Nephron (organoid): ENCODE results near the gene RDH8.

Source experiments
- H3K27ac Mint-ChIP-seq, 3 experiments: 2 replicates each; pipeline ENCODE4 v1.8.0; 2020; ENCODE audit warnings: mixed read lengths in 3 of 3, mild to moderate bottlenecking in 2 of 3, moderate library complexity in 1 of 3
- H3K27me3 Mint-ChIP-seq: 2 replicates; pipeline ENCODE4 v1.8.0; 2021; ENCODE audit warnings: low read depth, mild to moderate bottlenecking, moderate library complexity, mixed read lengths
- H3K36me3 Mint-ChIP-seq: 2 replicates; pipeline ENCODE4 v1.8.0; 2020; ENCODE audit warnings: low read depth, mixed read lengths
- H3K4me1 Mint-ChIP-seq: 2 replicates; pipeline ENCODE4 v1.8.0; 2020; ENCODE audit warnings: mixed read lengths
- H3K4me3 Mint-ChIP-seq, 3 experiments: 2 replicates each; pipeline ENCODE4 v1.8.0; 2020; ENCODE audit warnings: mild to moderate bottlenecking in 3 of 3, mixed read lengths in 3 of 3, moderate library complexity in 2 of 3
- H3K9me3 Mint-ChIP-seq: 2 replicates; pipeline ENCODE4 v1.8.0; 2020; ENCODE audit warnings: mixed read lengths
- TF ChIP-seq, protein P1 (sequence below), 3 experiments: fragments of 200-600 bp; sonication (generic); IDR thresholded peaks; one replicate each; pipeline ENCODE4 v1.5.0; 2021; ENCODE audit warnings: antibody characterized with exemption in 3 of 3; ENCODE audit not compliant: unreplicated experiment in 3 of 3

The RDH8 gene

GRCh38 chr19:10000171-10000826 is 13.0 kb upstream of the RDH8 start:
- Mint-ChIP-seq H3K36me3 (no peaks in the 10 kb centered on the region), H3K4me3 (no peak overlapping the region), H3K9me3 (no peaks in the 10 kb centered on the region), H3K27me3 (peaks cover 22% of the 10 kb centered on the region), H3K27ac (peak overlapping the region in 1 of 3 experiments; percentile 25), H3K4me1 (peaks cover 4% of the 10 kb centered on the region)
- TF ChIP-seq, protein P1, sequence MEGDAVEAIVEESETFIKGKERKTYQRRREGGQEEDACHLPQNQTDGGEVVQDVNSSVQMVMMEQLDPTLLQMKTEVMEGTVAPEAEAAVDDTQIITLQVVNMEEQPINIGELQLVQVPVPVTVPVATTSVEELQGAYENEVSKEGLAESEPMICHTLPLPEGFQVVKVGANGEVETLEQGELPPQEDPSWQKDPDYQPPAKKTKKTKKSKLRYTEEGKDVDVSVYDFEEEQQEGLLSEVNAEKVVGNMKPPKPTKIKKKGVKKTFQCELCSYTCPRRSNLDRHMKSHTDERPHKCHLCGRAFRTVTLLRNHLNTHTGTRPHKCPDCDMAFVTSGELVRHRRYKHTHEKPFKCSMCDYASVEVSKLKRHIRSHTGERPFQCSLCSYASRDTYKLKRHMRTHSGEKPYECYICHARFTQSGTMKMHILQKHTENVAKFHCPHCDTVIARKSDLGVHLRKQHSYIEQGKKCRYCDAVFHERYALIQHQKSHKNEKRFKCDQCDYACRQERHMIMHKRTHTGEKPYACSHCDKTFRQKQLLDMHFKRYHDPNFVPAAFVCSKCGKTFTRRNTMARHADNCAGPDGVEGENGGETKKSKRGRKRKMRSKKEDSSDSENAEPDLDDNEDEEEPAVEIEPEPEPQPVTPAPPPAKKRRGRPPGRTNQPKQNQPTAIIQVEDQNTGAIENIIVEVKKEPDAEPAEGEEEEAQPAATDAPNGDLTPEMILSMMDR (IDR thresholded peaks at IDR 0.05; ENCODE audit: unreplicated experiment in 3 of 3), result peak; percentile 76 to 84 (median 81)

- Mint-ChIP-seq H3K9me3 (no peaks in the 10 kb centered on the region), H3K27me3 (peaks cover 26% of the 10 kb centered on the region), H3K36me3 (no peaks in the 10 kb centered on the region), H3K4me3 (no peak overlapping the region), H3K27ac (no peak overlapping the region), H3K4me1 (peaks cover 4% of the 10 kb centered on the region)
- TF ChIP-seq, protein P1 (IDR thresholded peaks at IDR 0.05; ENCODE audit: unreplicated experiment in 3 of 3), result no peak
Observed at GRCh38 chr19:10001899-10002298, 11.4 kb upstream of the RDH8 start.

DNA sequence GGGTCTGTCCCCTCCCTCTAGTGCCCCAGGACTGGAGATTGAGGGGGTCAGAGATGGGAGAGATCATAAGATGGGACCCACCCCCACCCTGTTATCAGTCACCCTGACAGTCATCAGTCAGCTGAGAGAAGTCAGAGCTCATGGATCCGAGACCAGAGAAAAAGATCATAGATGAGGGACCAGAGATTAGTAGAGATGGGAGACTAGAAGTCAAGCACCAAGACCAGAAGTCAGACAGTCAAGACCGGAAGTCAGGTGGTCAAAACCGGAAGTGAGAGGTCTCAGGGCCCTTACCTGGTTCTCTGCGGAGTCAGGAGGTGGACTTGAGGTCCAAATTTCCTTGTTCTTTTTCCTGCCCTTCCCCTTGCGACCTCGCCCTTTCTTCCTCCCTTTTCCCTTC is 10.0 kb upstream of the RDH8 start:
- Mint-ChIP-seq H3K4me3 (no peak overlapping the region), H3K27ac (no peak overlapping the region), H3K9me3 (no peaks in the 10 kb centered on the region), H3K27me3 (peaks cover 34% of the 10 kb centered on the region), H3K36me3 (no peaks in the 10 kb centered on the region), H3K4me1 (peaks cover 10% of the 10 kb centered on the region)
- TF ChIP-seq, protein P1 (IDR thresholded peaks at IDR 0.05; ENCODE audit: unreplicated experiment in 3 of 3), result no peak

- H3K36me3 Mint-ChIP-seq, result no peaks in the 10 kb centered on the region
- H3K27me3 Mint-ChIP-seq, result peaks cover 32% of the 10 kb centered on the region
Observed at GRCh38 chr19:10004617-10005016, 8.7 kb upstream of the RDH8 start.

DNA sequence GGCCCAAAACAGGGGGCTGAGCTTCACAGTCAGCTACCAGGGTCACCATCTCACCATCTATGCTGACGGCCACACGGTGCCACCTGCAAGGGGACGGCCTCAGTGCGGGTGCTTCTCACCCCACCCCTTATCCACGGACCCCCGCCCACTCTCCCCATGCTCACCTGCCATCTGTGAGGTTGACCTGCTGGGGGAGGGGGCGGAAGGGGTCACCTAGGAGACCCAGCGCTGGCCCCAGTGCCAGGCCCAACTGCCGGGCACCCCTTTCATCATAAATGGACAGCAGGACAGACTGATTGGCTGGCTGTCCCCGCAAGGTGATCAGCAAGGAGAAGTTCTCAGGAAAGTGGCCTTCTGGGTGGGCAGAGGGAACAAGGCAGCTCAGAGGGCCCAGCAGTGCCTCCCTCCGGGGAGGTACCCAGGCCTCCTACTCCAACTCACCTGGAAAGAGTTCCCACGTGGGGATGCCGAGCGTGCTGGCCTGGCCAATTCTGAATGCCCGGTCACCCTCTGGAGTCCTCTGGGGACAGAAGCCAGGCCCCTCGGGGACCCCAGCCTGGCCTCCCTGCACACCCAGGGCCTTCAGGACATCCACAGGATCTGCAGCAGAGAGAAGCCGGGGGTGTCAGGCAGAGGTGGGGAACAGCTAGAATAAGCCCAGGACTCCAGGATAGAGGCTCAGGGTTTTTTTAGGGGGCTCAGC is 7.5 kb upstream of the RDH8 start:
- Mint-ChIP-seq H3K9me3 (no peaks in the 10 kb centered on the region), H3K27me3 (peaks cover 38% of the 10 kb centered on the region), H3K27ac (no peak overlapping the region), H3K36me3 (no peaks in the 10 kb centered on the region), H3K4me3 (no peak overlapping the region), H3K4me1 (peaks cover 22% of the 10 kb centered on the region)
- TF ChIP-seq, protein P1 (IDR thresholded peaks at IDR 0.05; ENCODE audit: unreplicated experiment in 3 of 3), result no peak

More at GRCh38 chr19:10004617-10005016, 8.7 kb upstream of the RDH8 start:
- H3K4me3 Mint-ChIP-seq, result no peak overlapping the region
- TF ChIP-seq, protein P1 (IDR thresholded peaks at IDR 0.05; ENCODE audit: unreplicated experiment in 3 of 3), result no peak
- no peaks in the 10 kb centered on the region for H3K9me3 Mint-ChIP-seq
- H3K27ac Mint-ChIP-seq, result no peak overlapping the region
- peaks cover 22% of the 10 kb centered on the region for H3K4me1 Mint-ChIP-seq
